ENCODE results near the gene SCN5A. TPM values are rescaled to one million over a fixed set of nuclear protein-coding genes. Genes with fewer than 3 reads are reported as not detected.

SCN5A gene
- total and polyA plus RNA-seq, 10 donors = 0.02 to 1.2 (median 0.17) TPM; not detected in 3

GRCh38 chr3:38560996-38561717, 88.3 kb downstream of the SCN5A start:
- DNase-seq = peak; percentile 61
- no peaks in the 10 kb centered on the region for H3K4me1 ChIP-seq
- no peak overlapping the region for H3K4me3 ChIP-seq
- 77 to 97% (median 90%) methylated on average over 7 of the region's 7 CpGs for WGBS, 5 donors
- intact Hi-C loops (cut with DNase I; ENCODE audit: low total_unique reads) = no loop called here
- no peak overlapping the region for H3K27ac ChIP-seq
- TF ChIP-seq CTCF (IDR thresholded peaks at IDR 0.05 in 8 of 11, conservative IDR thresholded peaks at IDR 0.05 in 3 of 11) (no peak), POLR2AphosphoS5 (IDR thresholded peaks at IDR 0.05) (no peak), POLR2A (IDR thresholded peaks at IDR 0.05) (no peak)
- H3K9me3 ChIP-seq = no peaks in the 10 kb centered on the region
- peaks cover 0 to 8% (median 0%) of the 10 kb centered on the region in 7 donors for H3K27me3 ChIP-seq (replicated peaks in 1 of 7)
- H3K36me3 ChIP-seq = peaks cover 0 to 11% (median 0%) of the 10 kb centered on the region in 6 donors

GRCh38 chr3:38560284-38560683, 89.2 kb downstream of the SCN5A start:
- 92 to 100% (median 96%) methylated on average over 2 to 6 of the region's 6 CpGs for WGBS, 5 donors
- intact Hi-C loops (cut with DNase I; ENCODE audit: low total_unique reads) = no loop called here
- Histone ChIP-seq H3K36me3 (peaks cover 0 to 11% (median 0%) of the 10 kb centered on the region in 6 donors), H3K9me3 (no peaks in the 10 kb centered on the region), H3K27me3 (replicated peaks in 1 of 7) (peaks cover 0 to 8% (median 0%) of the 10 kb centered on the region in 7 donors), H3K4me1 (no peaks in the 10 kb centered on the region), H3K4me3 (no peak overlapping the region), H3K27ac (no peak overlapping the region)
- peak; percentile 46 for DNase-seq
- TF ChIP-seq POLR2AphosphoS5 (IDR thresholded peaks at IDR 0.05) = no peak
- no peak for TF ChIP-seq POLR2A (IDR thresholded peaks at IDR 0.05)
- no peak for TF ChIP-seq CTCF (IDR thresholded peaks at IDR 0.05 in 8 of 11, conservative IDR thresholded peaks at IDR 0.05 in 3 of 11)

GRCh38 chr3:38558864-38559263, 90.6 kb downstream of the SCN5A start:
- intact Hi-C loops (cut with DNase I; ENCODE audit: low total_unique reads) = no loop called here
- H3K27ac ChIP-seq = no peak overlapping the region
- H3K9me3 ChIP-seq = peaks cover 0 to 9% (median 4%) of the 10 kb centered on the region in 8 donors
- no peak overlapping the region for H3K4me3 ChIP-seq
- H3K36me3 ChIP-seq = peaks cover 0 to 11% (median 0%) of the 10 kb centered on the region in 6 donors
- 67 to 93% (median 78%) methylated on average over 1 of the region's 1 CpG for WGBS, 5 donors
- DNase-seq = no peak
- peaks cover 0 to 8% (median 0%) of the 10 kb centered on the region in 7 donors for H3K27me3 ChIP-seq (replicated peaks in 1 of 7)
- no peaks in the 10 kb centered on the region for H3K4me1 ChIP-seq
- TF ChIP-seq POLR2AphosphoS5 (IDR thresholded peaks at IDR 0.05) = no peak
- TF ChIP-seq CTCF (IDR thresholded peaks at IDR 0.05 in 8 of 11, conservative IDR thresholded peaks at IDR 0.05 in 3 of 11) = no peak
- no peak for TF ChIP-seq POLR2A (IDR thresholded peaks at IDR 0.05)

- Histone ChIP-seq H3K27me3 (replicated peaks in 1 of 7) (peaks cover 0 to 2% (median 0%) of the 10 kb centered on the region in 7 donors), H3K27ac (no peak overlapping the region), H3K9me3 (peaks cover 0 to 14% (median 5%) of the 10 kb centered on the region in 8 donors), H3K4me1 (no peaks in the 10 kb centered on the region), H3K36me3 (peaks cover 0 to 2% (median 0%) of the 10 kb centered on the region in 6 donors), H3K4me3 (no peak overlapping the region)
- no peak for TF ChIP-seq POLR2AphosphoS5 (IDR thresholded peaks at IDR 0.05)
- no peak for TF ChIP-seq POLR2A (IDR thresholded peaks at IDR 0.05)
- TF ChIP-seq CTCF (IDR thresholded peaks at IDR 0.05 in 8 of 11, conservative IDR thresholded peaks at IDR 0.05 in 3 of 11) = no peak
- intact Hi-C loops (cut with DNase I; ENCODE audit: low total_unique reads) = no loop called here
- whole genome bisulfite sequencing, 5 donors = 62 to 86% (median 69%) methylated on average over 4 of the region's 4 CpGs
- peak; percentile 47 for DNase-seq
These were observed 92.7 kb downstream of the SCN5A start for GRCh38 chr3:38556640-38557358.
